ENCODE data around the gene KDM3A. TPM values are rescaled to one million over a fixed set of nuclear protein-coding genes. Genes with fewer than 3 reads are reported as not detected.
"Not testable (repeated sequence)": the region's sequence is repeated elsewhere in the genome, so short reads cannot be mapped to it uniquely, and the experiment has no call there.

Gene KDM3A
- total RNA-seq, 1 experiment from 2014 or later: 28.3 TPM

GRCh38 chr2:86468162-86469033, 27.2 kb downstream of the KDM3A start:
- in situ Hi-C loops (cut with HindIII; ENCODE audit: low pct_unique_long_range_greater_than_20kb, low sequenced_read_pairs): no loop called here

GRCh38 chr2:86470890-86471289, 29.7 kb downstream of the KDM3A start:
- in situ Hi-C loops (cut with HindIII; ENCODE audit: low pct_unique_long_range_greater_than_20kb, low sequenced_read_pairs): no loop called here
- no peak for DNase-seq (ENCODE audit: low read depth)

More at GRCh38 chr2:86468162-86469033, 27.2 kb downstream of the KDM3A start:
- no peak for DNase-seq (ENCODE audit: low read depth)

DNA sequence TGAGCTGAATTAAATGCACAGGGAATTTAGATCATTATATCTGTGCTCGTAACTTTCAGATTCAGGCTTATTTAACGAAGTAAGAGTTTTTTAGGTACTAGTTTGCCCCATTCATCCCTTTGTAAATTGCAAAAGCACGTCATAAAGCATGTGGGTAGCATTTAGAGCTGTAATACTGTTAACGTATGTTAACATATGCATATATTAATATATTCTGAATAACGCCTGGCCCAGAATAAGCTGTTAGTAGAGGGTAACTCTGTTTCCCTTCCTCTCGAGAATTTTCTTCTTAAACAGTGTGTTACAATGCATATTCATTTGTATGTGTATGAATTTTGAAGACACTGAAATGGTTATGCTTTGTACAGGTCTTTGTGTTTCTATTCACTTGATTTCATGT, 30.5 kb downstream of the KDM3A start:
- no peak for DNase-seq (ENCODE audit: low read depth)
- in situ Hi-C loops (cut with HindIII; ENCODE audit: low pct_unique_long_range_greater_than_20kb, low sequenced_read_pairs): no loop called here

DNA sequence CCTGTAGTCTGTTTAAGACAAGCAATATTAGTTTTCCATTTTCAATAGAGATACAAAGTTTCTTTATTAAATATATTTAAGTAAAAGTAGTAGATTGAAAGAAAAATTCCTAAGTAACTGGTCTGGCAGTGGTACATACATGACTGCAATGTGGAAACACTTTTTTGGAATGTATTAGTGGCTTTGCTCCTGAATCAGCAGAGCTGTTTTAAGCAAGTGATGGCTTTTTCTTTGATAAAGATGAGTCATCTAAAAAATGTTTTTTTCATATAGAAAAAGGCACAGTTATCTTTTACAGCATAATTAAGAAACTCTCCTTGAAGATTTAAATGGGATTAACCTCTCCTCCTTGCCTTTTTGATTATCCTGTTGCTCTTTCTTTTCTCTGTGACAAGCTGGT, 34.9 kb downstream of the KDM3A start:
- in situ Hi-C loops (cut with HindIII; ENCODE audit: low pct_unique_long_range_greater_than_20kb, low sequenced_read_pairs): no loop called here
- no peak for DNase-seq (ENCODE audit: low read depth)

- no peak for DNase-seq (ENCODE audit: low read depth)
- in situ Hi-C loops (cut with HindIII; ENCODE audit: low pct_unique_long_range_greater_than_20kb, low sequenced_read_pairs): no loop called here
Observed at GRCh38 chr2:86476918-86477317, 35.7 kb downstream of the KDM3A start.

- in situ Hi-C loops (cut with HindIII; ENCODE audit: low pct_unique_long_range_greater_than_20kb, low sequenced_read_pairs): no loop called here
- no peak for DNase-seq (ENCODE audit: low read depth)
Observed at GRCh38 chr2:86477349-86477748, 36.2 kb downstream of the KDM3A start.

DNA sequence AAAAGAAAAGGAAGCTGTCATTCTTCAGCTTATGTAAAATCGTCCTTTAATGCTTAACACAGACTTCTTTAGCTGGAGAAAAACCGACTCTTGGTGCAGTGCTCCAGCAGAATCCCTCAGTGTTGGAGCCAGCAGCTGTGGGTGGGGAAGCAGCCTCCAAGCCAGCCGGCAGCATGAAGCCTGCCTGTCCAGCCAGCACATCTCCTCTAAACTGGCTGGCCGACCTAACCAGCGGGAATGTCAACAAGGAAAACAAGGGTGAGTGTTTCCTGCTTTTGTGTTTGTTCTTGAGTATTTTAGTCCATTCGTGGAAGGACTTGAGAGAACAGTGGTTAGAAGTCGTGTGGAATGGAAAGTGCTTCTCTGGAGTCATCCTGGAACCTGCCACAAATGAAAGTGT, 38.9 kb downstream of the KDM3A start:
- DNase-seq (ENCODE audit: low read depth): no peak
- in situ Hi-C loops (cut with HindIII; ENCODE audit: low pct_unique_long_range_greater_than_20kb, low sequenced_read_pairs): no loop called here

DNA sequence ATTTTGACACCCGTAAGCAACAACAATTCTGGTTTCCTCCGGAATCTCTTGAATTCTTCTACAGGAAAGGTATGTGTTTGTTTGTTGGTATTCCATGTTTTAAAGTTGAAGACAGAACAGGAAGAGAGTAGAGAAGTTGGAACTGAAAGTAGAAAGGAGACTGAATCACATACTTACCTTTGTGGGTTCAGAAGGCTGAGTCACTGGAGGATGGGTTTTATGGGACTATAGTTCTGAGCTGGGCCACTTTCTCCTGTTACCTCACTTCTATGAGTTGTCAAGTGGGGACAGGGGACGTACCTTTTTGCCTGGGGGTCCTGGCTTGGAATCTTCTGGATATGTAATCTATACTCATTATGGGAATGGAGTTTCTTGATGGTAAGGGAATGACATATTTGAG, 40.9 kb downstream of the KDM3A start:
- DNase-seq (ENCODE audit: low read depth): no peak
- in situ Hi-C loops (cut with HindIII; ENCODE audit: low pct_unique_long_range_greater_than_20kb, low sequenced_read_pairs): no loop called here

DNA sequence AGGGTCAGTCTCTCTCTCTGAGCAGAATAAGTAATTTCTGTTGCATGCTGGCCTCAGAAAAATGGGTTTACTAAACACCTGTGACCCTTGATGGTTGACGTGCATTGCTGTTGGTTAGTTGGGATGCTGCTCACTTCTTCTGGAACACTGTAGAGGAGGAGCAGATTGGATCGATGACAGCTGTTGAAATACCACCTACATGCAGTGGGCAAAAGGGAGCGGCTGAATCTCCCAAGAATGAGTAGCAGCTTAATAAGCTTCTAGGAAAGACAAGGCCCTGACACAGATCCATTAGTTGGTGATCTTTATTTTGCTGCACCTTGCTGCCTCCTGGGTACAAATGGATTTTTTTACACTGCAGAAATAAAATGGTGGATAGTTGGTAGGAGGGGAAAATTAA, 43.2 kb downstream of the KDM3A start:
- in situ Hi-C loops (cut with HindIII; ENCODE audit: low pct_unique_long_range_greater_than_20kb, low sequenced_read_pairs): no loop called here

DNA sequence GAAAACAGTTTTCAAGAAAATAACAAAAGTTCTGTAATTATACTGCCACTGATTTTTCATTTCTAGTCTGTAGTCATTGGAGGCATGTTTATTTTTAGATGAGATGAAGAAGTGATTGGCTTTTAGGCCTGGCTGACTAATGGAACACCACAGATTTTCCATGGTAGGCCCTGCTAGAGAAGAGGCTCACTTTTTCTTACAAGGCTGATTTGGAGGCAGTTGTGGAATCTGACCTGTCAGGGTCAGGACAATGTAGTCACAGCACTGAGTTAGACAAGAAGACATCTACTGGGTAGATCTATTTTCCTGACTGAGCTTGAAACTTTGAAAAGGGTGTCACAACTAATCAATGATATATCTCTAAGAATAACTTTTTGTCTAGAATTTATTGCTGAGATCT, 43.9 kb downstream of the KDM3A start:
- in situ Hi-C loops (cut with HindIII; ENCODE audit: low pct_unique_long_range_greater_than_20kb, low sequenced_read_pairs): no loop called here
- DNase-seq (ENCODE audit: low read depth): no peak

More for the DNA sequence above, 43.2 kb downstream of the KDM3A start:
- DNase-seq (ENCODE audit: low read depth): no peak

DNA sequence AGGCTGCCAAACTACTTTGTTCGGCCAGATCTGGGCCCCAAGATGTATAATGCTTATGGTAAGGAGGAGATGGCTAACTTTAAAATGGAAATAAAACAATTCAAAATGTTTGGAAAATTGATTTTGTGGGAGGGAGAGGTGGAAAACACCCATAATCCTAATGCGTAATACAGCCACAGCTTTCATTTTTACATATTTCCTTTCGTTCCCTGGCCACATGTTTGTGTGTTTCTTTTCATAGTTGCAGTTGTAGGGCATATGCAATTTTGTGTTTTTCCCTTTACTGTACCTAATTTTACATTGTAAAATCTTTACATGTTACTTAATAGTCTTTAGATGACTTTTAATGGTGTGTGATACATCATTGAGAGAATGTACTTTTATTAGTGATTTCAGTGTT, 44.6 kb downstream of the KDM3A start:
- no peak for DNase-seq (ENCODE audit: low read depth)
- in situ Hi-C loops (cut with HindIII; ENCODE audit: low pct_unique_long_range_greater_than_20kb, low sequenced_read_pairs): no loop called here

DNA sequence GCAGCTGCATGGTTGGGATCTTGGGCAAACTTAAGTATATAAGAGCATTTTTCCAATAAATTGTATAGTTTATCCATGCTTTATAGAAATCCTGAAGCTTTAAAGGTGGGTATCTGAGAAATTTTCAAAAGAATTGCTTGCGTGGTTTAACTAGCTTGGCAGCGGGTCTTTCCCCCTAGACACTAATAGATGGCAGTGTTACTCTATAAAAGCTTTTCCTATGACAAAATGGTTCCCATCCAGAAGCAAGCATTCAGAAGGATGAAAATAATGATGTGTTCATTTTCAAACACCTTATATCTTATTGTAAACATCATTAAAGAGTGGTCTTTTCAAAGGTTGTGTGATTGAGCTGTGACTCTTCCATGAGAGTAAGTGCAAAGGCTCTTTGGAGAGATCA, 45.9 kb downstream of the KDM3A start:
- in situ Hi-C loops (cut with HindIII; ENCODE audit: low pct_unique_long_range_greater_than_20kb, low sequenced_read_pairs): no loop called here
- no peak for DNase-seq (ENCODE audit: low read depth)

- no peak for DNase-seq (ENCODE audit: low read depth)
Observed at GRCh38 chr2:86488561-86489250, 47.5 kb downstream of the KDM3A start.

GRCh38 chr2:86489542-86489941, 48.4 kb downstream of the KDM3A start:
- in situ Hi-C loops (cut with HindIII; ENCODE audit: low pct_unique_long_range_greater_than_20kb, low sequenced_read_pairs): no loop called here
- no peak for DNase-seq (ENCODE audit: low read depth)

More at GRCh38 chr2:86488561-86489250, 47.5 kb downstream of the KDM3A start:
- in situ Hi-C loops (cut with HindIII; ENCODE audit: low pct_unique_long_range_greater_than_20kb, low sequenced_read_pairs): no loop called here

DNA sequence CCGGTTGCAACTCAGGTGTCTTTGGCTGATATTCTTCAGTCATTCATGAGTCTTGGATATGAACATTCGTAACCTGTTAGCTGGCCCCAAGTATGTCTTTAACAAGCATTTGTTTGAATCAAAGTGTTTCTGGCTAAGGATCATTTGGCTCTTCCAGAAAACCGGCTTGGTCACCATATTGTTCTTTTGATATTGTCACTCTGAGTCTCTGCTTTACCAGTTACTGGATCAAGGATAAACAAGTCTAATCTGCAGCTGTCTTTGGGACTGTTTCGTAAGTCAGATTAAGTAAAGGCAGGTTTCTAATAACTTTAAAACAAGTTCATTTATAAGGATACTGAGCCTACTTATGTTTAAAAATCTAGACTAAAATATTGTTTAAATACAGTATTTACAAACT, 49.1 kb downstream of the KDM3A start:
- in situ Hi-C loops (cut with HindIII; ENCODE audit: low pct_unique_long_range_greater_than_20kb, low sequenced_read_pairs): loop anchor here (10.0 kb wide), 1 partner anchor 125 kb away; no protein-coding TSS in a partner anchor

DNA sequence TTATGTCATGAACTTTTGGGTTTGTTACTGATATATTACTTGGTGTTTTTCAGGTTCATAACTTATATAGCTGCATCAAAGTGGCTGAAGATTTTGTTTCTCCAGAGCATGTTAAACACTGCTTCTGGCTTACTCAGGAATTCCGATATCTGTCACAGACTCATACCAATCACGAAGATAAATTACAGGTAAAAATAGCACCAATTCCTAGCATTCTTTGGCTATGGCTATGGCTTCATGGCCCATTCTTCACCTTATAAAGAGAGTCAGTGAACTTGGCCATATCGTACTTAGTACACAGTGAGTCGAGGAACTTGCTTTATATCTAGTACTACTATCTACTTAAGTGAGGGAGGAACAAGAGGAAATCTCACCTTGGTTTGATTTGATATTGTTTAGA, 49.9 kb downstream of the KDM3A start:
- in situ Hi-C loops (cut with HindIII; ENCODE audit: low pct_unique_long_range_greater_than_20kb, low sequenced_read_pairs): loop anchor here (10.0 kb wide), 1 partner anchor 124 kb away; no protein-coding TSS in a partner anchor
- no peak for DNase-seq (ENCODE audit: low read depth)

More for the DNA sequence above, 49.1 kb downstream of the KDM3A start:
- no peak for DNase-seq (ENCODE audit: low read depth)

- no peak for DNase-seq (ENCODE audit: low read depth)
- in situ Hi-C loops (cut with HindIII; ENCODE audit: low pct_unique_long_range_greater_than_20kb, low sequenced_read_pairs): loop anchor here (10.0 kb wide), 1 partner anchor 123 kb away; no protein-coding TSS in a partner anchor
Observed at GRCh38 chr2:86492048-86492453, 50.9 kb downstream of the KDM3A start.

GRCh38 chr2:86496391-86496790, 55.2 kb downstream of the KDM3A start:
- not testable (repeated sequence) for DNase-seq (ENCODE audit: low read depth)
- in situ Hi-C loops (cut with HindIII; ENCODE audit: low pct_unique_long_range_greater_than_20kb, low sequenced_read_pairs): loop anchor here (10.0 kb wide), 1 partner anchor 118 kb away; no protein-coding TSS in a partner anchor

Measured in Caki2 (cell line).